ENCODE results near the gene SPPL2B.

SPPL2B gene

DNA sequence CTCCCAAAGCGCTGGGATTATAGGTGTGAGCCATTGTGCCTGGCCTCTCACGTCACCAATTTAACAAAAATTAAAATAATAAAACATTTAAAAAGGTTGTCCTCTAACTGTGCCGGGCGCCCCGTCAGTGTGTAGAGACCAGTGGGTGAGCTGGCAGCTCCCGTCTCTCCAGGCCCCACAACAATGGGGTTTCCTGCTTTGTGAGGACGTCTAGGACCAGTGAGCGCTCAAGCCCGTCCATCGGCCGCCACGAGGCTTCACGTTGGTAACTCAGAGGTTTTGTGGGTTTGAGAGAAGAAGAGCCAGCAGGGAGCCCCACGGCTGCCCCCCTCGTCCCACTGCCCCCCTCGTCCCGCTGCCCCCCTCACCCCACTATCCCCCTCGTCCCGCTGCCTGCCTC lies 4.8 kb upstream of the SPPL2B start:
- no peak for DNase-seq (ENCODE audit: low read depth in 2 of 3, low spot score in 2 of 3)

- no peak for DNase-seq (ENCODE audit: low read depth in 2 of 3, low spot score in 2 of 3)
Measured at GRCh38 chr19:2324220-2324948, 4.1 kb upstream of the SPPL2B start.

DNA sequence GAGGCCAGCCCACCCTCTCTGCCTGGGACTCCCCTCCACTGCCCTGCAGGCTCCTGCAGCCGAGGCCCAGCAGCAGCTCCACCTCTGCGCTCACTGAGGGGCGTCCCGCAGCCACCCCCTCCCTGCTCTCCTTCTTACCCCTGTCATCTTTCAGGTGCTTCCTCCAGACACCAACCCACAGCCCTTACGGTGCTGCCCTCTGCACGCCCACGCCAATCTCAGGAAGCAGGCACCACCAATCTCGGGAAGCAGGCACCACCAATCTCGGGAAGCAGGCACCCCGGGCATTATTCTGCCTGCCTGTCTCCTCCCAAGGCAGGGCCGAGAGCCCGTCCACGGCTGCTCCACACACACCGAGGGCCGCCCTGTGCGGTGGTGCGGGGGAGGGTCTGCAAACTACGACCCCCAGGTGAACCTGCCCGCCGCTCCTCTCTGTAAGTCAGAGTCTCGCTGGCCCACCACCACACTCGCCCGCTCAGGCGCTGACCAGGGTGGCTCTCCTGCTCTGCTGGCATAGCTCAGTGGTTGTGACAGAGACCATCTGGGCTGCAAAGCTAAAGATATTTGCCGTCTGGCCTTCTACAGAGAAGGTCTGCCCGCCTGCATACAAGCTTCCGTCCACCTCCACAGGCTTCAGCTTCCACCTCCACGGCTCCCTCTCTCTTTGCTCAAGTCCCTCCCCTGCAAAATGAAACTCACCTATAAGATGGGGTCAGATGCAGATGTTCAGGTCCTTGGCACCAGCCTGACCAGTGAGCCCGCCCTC lies 3.0 kb upstream of the SPPL2B start:
- no peak for DNase-seq (ENCODE audit: low read depth in 2 of 3, low spot score in 2 of 3)

- no peak for DNase-seq (ENCODE audit: low read depth in 2 of 3, low spot score in 2 of 3)
Measured at GRCh38 chr19:2326699-2327360, 1.7 kb upstream of the SPPL2B start.

DNA sequence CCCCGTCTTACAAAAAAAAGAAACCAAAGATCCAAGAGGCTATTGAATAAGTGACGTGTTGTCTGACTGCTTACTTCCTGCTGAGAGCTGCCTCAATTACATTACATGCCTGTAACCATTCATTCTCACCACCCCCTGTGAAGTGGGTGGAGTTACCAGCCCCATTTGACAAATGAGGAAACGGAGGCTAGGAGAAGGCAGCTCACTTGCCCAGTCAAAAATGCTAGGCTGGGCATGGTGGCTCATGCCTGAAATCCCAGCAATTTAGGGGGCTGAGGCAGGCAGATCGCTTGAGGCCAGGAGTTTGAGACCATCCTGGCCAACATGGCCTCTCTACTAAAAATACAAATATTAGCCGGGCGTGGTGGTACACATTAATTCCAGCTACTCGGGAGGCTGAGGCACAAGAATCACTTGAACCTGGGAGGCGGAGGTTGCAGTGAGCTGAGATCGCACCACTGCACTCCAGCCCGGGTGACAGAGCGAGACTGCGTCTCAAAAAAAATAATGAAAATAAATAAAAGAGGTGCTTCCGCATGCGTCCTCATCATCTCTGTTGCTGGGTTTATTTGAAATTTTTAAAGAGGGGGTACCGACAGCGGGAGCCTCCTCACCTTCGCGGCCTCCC lies 597 bp upstream of the SPPL2B start:
- DNase-seq (ENCODE audit: low read depth in 2 of 3, low spot score in 2 of 3): peak in 1 of 3 experiments; percentile 36

- DNase-seq (ENCODE audit: low read depth in 2 of 3, low spot score in 2 of 3): no peak
Measured at GRCh38 chr19:2329149-2329478, 630 bp downstream of the SPPL2B start.

DNA sequence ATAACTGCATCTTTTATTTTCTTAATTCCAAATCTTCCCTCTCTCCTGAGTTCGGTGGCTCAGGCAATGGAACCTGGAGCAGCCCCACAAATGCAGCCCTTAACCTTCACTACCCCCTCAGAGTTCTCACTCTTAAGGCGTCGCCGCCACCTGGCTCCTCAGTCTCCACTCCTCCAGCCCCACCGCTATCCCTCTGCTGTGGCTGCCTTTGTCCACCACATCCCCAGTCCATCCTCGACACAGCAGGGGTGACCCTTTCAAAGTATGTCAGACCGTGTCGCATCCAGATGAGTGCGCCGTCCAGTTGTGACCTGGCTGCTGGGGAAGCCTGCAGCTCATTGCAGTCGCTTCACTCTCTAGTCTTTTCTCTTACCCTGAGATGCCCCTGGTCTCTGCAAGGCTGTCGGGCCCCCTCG lies 1.0 kb downstream of the SPPL2B start:
- no peak for DNase-seq (ENCODE audit: low read depth in 2 of 3, low spot score in 2 of 3)

DNA sequence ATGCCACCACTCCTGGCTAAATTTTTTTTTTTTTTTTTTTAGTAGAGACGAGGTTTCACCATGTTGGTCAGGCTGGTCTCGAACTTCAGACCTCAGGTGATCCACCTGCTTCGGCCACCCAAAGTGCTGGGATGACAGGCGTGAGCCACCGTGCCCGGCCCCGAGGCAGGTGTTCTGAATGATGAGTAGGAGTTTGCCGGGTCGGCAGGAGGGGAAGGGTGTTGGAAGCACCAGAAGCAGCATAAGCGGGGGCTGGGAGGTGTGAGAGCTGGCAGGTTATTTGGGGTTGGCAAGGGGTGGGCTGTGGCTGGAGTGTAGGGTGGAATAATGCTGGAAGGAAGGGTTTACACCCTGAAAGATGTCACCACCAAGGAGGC lies 1.8 kb downstream of the SPPL2B start:
- no peak for DNase-seq (ENCODE audit: low read depth in 2 of 3, low spot score in 2 of 3)

- DNase-seq (ENCODE audit: low read depth in 2 of 3, low spot score in 2 of 3): no peak
Measured at GRCh38 chr19:2330632-2331284, 2.3 kb downstream of the SPPL2B start.

DNA sequence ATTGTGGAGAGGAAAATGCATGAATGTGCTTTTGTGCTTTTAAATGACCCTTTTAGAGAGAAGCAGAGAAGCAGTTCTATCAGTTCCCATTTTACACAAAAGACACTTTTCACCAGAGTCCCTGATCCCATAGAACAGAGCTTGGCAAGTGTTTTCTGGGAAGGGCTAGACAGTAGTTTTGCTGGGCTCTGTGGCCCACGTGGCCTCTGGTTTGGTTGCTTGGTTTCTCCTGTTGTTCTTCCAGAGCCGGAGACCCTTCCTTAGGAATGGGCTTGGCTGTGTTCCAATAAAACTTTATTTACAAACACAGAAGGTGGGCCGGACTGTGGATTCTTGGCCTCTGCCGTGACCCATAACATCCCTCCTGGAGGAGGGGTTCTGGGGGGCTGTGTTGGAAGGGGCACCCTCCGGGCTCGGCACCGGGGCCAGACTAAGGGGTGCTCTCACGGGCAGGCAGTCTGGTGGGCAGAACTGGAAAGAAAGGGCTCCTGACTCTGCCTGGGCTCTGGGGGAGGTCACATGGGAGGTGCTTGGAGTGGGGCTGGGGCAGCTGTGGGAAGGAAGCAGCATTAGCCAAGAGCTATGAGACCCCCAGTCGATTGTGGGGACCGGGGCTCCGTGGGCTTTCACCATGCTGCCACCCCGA lies 3.2 kb downstream of the SPPL2B start:
- no peak for DNase-seq (ENCODE audit: low read depth in 2 of 3, low spot score in 2 of 3)

DNA sequence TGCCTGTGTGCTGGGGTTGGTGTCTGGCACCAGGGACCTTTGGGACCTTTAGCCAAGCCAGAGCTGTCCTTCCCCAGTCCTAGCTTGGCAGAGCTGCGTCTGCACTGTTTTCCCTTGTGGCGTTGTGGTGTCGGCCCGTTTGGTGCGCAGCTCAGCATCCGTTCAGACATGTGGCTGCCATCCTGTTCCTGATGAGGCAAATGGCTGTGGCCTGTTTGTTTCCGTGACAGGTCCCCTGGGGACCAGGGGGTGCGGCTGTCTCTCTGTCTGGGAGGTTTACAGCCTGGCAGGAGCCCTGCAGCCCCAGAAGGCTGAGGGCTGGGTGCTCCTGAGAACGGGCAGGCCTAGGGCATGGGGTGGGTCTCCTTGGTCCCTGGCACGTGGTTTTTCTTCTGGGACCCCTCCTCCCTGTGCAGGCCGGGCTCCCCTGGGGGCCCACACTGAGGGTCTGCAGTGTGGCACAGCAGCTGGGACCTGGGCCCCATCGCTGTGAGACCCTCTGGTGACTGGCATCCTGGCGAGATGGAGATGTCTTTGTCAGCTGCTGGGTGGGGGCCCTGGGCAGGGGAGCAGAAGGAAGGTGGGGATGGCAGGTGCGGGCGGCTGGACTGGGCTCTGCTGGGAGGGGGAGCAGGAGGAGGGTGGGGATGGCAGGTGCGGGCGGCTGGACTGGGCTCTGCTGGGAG lies 4.0 kb downstream of the SPPL2B start:
- DNase-seq (ENCODE audit: low read depth in 2 of 3, low spot score in 2 of 3): no peak

DNA sequence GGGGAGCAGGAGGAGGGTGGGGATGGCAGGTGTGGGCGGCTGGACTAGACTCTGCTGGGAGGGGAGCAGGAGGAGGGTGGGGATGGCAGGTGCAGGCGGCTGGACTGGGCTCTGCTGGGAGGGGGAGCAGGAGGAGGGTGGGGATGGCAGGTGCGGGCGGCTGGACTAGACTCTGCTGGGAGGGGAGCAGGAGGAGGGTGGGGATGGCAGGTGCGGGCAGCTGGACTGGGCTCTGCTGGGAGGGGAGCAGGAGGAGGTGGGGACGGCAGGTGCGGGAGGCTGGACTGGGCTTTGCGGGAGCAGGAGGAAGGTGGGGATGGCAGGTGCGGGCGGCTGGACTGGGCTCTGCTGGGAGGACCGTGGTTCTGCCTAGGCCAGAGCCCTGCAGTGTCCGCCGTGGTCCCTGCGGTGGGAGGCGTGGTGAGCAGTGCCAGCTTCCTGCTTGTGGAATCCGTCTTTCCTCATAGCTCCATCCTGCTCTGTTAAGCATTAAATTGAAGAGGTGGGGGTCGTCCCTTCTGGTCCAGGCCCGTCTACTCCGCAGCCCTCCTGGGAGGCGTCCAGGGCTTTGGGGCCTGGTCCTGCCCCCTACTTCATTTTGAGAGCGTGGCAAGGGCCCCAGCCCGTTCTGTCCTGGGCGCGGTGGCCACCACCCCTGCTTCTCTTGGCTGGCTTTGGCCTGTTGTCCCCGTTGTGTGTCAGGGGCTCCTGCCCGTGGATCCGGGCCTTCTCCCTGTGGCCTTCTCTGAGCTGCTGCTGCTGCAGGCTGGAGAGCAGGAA lies 4.7 kb downstream of the SPPL2B start:
- no peak for DNase-seq (ENCODE audit: low read depth in 2 of 3, low spot score in 2 of 3)

DNA sequence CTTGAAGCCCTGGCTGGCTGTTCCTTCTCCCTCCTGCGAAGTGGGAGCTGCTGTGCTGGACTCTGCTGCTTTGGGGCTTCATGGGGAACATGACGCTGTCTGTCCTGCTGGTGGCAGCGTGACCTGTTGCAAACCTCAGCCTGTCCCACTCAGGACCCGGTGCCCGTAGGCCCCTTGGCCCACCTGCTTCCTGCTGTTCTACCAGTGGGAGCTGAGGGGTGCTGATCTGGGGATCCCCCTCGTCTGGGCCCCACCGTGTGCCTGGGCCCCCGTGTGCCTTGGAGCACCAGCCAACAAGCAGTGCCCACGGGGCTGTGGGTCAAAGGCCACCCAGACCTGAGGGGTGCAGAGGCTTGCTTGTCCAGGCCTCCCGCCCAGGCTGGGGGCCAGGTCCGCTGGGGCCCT lies 5.3 kb downstream of the SPPL2B start:
- no peak for DNase-seq (ENCODE audit: low read depth in 2 of 3, low spot score in 2 of 3)

DNA sequence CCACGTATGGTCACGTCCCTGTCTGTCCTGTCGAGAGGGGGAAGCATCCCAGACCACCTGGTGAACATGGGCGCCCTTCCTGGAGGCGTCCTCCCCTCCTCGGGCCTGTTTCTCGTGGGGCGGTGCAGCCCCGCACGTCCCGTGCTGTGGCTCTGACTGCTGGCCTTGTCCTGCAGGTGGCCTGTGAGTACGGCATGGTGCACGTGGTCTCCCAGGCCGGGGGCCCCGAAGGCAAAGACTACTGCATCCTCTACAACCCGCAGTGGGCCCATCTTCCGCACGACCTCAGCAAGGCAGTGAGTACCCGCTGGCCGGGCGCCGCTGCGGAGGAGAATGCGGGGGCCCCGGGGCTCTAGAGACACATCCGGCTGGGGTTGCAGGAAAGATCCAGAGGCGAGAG lies 5.9 kb downstream of the SPPL2B start:
- DNase-seq (ENCODE audit: low read depth in 2 of 3, low spot score in 2 of 3): no peak

- no peak for DNase-seq (ENCODE audit: low read depth in 2 of 3, low spot score in 2 of 3)
Measured at GRCh38 chr19:2334986-2335846, 6.7 kb downstream of the SPPL2B start.

DNA sequence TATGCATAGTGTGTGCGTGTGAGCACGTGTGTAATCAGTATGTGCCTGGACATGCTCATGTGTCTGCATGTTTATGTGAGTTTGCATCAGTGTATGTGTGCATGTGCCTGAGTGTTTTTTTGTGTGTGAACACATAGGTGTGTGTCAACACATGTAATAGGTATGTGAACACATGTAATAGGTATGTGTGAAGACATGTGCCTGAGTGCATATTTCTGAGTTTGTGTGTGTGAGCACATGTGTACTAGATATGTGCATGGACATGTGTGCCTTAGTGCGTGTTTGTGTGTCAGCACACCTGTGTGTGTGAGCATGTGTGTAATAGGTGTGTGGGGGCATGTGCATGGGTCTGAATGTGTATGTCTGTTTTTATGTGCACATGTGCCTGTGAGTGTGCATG lies 7.4 kb downstream of the SPPL2B start:
- no peak for DNase-seq (ENCODE audit: low read depth in 2 of 3, low spot score in 2 of 3)

GRCh38 chr19:2336528-2337328 lies 8.2 kb downstream of the SPPL2B start:
- no peak for DNase-seq (ENCODE audit: low read depth in 2 of 3, low spot score in 2 of 3)

- DNase-seq (ENCODE audit: low read depth in 2 of 3, low spot score in 2 of 3): no peak
Measured at GRCh38 chr19:2337329-2337707, 8.8 kb downstream of the SPPL2B start.

Measured in activated CD8-positive, alpha-beta memory T cell treated with anti-CD3 and anti-CD28 coated beads for 48 hours (primary cell).